ENCODE results near the gene LCN12.

The LCN12 gene

DNA sequence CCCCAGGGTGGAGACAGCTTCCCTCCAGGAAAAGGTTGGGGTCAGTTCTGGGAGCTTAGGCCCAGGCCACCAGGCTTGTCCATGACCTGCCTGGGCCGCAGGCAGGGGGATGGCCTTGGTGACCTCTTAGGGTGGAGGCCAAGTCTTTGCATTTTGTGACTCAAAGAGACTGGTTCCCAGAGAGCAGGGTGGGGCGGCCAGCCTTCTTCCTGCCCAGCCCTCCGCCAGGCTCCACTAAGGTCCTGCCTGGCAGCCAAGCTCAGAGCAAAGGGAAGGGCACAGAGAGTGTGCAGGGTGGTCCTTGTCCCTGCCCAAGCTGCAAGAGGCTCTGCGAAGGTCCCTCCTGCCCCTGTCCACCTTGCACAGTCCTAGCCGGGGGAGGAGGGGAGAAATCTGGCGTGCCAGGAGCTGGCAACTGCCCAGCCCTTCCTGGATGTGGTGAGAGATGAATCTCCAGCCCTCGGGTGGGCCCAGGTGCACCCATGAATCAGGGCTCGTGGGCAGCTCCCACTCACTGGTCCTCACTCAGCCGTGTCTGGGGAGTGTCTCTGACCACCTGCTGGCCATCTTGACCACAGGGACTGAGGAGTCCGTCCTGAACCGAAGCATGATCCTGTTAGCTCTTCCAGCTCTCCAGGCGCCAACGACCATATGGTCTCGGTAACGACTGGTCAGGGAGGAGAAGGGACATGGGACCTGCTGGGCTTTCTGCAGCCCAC, 22.9 kb downstream of the LCN12 start:
- DNase-seq = no peak

DNA sequence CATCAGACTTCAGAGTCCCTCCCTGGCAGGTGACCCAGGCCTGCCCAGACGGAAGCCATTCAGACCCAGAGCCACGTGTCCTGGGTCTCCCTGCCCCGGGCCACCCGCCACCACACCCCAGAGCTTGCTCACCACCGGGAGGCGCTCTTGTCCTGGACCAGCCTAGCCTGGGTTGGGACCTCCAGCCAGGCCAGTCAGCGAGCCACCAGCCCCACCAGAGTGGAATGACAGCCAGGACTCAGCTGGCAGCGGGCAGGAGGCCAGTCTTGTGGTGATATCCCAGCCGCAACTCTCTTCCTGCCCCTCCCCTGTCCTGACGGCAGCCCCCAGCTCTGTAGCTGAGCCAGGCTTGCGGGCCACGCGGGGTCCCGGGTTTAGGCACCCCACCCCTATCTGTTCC, 23.6 kb downstream of the LCN12 start:
- DNase-seq = peak; percentile 43

DNA sequence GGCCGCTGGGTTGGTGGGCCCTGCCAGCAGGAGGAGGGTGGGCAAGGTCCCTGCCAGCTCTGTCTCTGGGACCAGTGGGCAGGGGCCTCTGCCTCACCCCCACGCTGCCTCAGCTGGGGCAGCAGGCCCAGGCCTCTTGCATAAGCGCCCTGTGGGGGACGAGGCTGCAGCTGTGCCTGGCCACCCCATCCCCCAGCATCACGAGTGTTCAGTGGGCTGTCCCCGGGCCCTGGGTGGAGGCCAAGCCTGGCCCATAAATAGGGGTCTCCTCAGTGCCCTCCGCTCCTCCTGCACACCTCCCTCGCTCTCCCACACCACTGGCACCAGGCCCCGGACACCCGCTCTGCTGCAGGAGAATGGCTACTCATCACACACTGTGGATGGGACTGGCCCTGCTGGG, 25.1 kb downstream of the LCN12 start, which contains the start of gene PTGDS:
TSS of gene PTGDS (plus strand) at position 282 of the 400 bp plus-strand sequence. CDS start at position 357, 75 bp downstream.
- no peak for DNase-seq

DNA sequence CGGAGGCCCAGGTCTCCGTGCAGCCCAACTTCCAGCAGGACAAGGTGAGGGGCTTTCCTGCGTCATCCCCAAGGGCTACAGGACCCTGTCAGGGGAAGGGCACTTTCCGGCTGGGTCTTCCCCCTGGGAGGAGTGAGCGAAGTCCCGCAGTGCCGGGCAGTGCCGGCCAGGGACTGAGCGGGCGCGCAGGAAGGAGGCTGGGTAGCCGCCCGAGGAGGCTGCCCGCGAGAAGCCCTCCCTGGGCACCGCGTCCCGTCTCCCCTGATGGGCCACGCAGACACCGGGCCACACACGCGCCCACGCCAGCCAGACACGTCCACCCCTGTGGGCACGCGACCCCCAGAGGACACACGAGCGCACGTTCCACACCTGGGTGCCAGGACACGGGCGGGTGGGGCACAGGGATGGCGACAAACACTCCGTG, 25.6 kb downstream of the LCN12 start:
- DNase-seq = no peak

DNA sequence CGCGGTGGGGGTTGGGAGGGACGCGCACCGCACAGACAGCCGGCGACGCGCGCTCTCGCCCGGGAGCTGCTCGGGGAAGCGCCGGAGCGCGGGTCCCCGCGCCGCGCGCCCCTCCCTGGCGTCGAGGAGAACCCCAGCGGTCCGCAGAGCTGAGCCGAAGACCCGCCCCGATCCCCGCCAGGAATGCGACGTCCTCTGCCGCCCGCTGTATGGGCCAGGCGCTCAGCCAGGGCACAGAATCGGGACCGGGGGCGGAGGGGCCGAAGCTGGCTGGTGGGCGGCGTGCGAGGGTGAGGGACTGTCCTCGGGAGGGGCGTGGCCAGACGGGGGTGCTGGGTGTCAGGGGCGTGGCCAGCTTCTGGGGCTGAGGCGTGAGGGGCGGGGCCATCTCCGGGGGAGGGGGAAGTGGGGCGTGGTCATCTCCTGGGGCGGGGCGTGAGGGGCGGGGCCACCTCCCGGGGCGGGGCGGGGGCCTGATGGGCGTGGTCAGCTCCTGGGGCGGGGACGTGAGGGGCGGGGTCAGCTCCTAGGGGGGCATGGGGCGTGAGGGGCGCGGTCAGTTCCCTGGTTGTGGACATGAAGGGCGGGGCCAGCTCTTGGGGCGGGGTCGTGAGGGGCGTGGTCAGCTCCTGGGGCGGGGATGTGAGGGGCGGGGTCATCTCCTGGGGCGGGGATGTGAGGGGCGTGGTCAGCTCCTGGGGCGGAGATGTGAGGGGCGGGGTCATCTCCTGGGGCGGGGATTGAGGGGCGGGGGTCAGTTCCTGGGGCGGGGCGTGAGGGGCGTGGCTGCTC, 26.2 kb downstream of the LCN12 start:
- peak; percentile 75 for DNase-seq

DNA sequence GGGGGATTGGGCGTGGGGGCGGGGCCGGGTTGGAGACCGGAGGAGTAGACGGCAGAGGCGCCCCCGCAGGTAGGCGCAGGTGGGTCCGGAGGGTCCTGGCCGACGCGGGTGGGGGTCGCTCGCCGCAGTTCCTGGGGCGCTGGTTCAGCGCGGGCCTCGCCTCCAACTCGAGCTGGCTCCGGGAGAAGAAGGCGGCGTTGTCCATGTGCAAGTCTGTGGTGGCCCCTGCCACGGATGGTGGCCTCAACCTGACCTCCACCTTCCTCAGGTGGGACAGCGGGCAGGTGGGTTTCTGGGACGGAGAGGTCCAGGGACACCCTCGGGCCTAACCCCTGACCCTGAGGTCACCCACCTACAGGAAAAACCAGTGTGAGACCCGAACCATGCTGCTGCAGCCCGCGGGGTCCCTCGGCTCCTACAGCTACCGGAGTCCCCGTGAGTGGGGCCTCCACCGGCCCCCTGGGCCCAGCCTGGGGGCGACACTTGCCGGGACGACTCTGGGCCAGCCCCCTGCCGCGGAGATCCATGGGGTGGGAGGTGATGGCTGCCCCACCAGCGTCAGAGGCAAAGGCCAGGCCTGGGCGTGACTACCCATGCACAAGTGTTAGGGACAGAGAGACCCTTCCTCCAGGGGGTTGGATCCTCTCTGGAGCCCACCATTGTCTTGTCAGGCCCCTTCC, 26.9 kb downstream of the LCN12 start:
- DNase-seq = no peak

DNA sequence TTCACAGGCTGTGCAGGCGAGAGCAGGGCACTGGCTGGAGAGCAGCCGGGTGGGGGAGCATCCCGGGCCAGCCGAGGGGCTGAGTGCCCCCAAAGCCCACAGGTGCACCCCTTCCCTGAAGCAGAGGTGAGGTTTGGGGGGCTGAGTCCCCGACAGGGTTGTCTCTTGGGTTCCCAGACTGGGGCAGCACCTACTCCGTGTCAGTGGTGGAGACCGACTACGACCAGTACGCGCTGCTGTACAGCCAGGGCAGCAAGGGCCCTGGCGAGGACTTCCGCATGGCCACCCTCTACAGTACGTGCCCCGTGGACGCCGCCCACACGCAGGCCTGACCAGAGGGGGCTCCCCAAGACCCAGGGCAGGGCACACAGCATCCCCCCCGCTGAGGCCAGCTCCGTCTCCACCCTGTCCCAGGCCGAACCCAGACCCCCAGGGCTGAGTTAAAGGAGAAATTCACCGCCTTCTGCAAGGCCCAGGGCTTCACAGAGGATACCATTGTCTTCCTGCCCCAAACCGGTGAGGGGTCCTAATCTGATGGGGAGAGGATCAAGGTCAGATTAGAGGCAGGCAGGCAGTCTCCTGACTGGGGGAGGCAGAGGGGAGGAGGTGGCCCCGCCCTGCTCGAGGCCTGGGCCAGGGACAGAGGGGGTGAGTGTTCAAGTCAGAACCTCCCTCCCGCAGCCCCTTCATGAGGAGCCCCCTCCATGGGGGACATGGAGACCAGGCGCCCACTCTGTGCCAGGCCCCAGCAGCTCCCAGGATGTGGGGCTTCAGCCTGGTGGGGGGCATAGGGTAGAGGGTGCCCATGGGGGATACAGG, 27.9 kb downstream of the LCN12 start:
- DNase-seq = no peak

DNA sequence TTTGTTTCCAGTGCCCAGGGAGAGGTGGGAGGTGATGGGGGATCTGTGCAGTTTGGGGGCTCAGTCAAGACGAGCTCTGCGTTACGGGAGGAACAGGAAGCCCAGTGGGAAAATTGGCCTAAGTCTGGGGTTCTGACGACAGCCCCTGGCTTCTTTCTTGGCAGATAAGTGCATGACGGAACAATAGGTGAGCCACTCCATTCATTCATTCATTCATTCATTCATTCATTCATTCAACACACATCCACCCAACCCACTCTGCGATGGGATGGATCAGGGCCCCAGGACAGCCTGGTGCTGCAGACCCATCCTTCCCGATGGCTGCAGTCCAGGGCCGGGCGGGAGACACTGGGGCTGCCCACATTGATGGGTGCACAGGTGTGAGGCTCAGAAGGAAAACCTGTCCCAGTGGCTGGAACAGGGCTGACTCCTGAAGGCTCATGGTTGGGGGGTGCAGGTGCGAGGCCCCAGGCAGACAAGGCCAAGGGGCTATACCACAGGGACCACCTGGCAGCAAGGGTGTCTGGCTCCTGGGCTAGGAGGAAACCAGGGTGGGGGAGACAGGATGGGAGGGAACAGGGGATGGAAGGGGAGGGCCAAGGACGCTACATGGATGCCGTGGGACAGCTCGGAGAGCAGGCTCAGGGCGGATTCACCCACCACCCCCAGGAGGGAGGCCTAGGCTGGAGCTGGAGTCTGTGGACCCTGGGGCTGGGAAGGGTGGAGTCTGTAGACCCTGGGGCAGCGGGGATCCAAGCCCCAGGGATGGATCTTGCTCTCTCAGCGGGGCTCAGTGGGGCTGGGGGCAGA, 28.8 kb downstream of the LCN12 start:
- no peak for DNase-seq

DNA sequence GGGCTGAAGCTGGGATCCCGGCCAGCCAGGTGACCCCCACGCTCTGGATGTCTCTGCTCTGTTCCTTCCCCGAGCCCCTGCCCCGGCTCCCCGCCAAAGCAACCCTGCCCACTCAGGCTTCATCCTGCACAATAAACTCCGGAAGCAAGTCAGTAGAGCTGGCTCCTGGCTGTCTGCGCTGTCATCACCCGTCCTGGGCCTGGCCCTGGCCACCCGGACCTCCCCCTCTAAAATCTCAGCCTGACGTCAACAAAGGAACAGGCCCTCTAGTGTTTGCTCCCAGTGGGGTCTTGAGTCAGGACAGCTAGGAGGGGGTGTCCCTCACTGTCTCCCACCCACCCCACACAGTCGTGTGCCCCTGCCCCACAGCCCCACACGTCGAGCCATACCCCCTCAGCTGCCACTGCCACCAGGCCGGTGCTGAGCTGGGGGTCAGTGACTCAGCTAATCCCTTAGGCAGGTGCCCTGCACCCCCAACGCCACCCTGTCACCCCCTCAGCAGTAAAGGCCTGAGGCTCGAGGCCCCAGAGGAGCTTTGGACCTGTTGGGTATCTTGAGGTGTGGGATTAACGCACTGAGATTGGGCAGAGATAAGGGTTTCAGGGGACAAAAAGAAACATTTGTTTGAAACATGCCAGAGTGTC, 29.6 kb downstream of the LCN12 start:
- DNase-seq = no peak

DNA sequence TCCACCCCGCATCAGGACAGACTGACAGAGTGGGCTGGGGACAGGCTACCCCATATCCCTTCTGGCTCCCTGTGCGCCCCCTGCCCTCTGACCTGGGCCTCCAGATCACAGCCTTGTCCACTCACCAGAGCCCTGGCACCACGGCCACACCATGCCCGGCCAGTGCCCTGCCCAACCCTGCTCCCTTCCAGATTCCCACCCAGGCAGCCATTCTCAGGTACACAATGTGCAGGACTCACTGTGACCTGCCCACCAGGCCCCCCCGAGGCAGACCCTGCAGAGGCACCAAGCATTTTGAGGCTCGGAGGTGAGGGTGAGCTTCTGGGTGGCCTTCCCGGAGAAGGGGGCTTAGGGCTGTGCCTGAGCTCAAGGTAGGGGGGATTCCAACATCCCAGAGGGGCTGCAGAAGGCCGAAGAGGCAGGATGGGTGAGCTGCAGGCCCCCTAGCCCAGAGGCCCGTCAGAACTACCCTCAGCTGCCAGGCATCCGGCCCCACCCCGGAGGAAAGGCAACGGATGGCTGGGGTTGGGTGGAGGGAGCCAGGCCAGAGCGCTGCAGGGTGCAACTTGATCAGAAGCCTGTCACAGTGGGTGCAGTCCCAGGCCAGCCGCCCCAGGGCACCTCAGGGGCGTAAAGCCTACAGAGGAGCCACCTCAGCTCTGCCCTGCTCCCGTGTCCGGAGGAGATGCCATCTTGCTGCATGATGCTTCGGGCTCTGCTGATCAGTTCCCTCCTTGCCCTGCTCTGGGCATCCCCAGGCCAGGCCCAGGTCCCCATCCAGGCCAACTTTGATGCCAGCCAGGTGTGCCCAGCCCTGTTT, 30.4 kb downstream of the LCN12 start, which contains the start of gene LCNL1:
TSS of gene LCNL1 (plus strand) at position 762 of the 820 bp plus-strand sequence. CDS start 594 bp downstream, outside the sequence.
- no peak for DNase-seq

DNA sequence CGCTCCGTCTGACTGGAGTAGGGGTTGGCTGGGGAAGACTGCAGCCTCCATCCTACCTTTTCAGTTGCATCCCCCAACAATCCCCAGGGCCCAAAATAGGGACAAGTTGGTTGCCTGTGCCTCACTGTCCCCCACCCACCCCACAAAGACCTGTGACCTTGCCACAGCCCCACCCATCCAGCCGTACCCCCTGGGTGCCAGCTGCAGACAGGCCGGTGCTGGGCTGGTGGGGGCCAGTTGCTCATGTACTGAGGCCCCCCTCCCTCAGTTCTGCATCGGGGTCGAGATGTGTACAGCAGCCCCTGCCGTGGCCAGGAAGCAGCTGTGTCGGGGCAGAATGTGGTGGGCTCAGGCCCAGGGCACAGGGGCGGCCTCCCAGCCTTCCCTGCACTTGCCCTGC, 31.1 kb downstream of the LCN12 start:
- no peak for DNase-seq

DNA sequence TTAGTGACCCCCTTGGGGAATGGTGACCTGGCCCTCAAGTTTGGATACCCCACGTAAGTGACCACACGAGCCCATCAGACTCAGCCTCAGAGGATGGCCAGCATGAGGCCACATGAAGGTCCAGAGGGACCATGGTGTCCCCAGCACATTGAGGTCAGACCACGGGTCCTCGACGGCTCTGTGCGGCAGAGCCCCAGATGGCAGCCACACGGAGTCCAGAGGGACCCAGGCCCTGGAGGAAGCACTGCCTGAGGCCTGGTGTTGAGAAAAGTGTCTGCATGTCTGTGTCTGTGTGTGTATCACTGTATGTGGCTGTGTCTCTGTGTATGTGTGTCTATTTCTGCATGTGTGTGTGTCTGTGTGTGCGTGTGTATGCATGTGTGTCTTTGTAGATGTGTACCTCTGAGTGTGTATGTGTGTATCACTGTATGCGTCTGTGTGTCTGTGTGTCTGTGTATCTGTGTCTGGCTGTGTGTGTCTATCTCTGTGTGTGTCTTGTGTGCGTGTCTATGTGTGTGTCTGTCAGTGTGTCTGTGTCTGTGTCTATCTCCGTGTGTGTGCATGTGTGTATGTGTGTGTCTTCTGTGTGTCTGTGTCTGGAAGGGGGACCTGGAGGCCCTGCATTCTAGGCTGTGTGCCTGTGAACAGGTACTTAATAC, 31.7 kb downstream of the LCN12 start:
- no peak for DNase-seq

DNA sequence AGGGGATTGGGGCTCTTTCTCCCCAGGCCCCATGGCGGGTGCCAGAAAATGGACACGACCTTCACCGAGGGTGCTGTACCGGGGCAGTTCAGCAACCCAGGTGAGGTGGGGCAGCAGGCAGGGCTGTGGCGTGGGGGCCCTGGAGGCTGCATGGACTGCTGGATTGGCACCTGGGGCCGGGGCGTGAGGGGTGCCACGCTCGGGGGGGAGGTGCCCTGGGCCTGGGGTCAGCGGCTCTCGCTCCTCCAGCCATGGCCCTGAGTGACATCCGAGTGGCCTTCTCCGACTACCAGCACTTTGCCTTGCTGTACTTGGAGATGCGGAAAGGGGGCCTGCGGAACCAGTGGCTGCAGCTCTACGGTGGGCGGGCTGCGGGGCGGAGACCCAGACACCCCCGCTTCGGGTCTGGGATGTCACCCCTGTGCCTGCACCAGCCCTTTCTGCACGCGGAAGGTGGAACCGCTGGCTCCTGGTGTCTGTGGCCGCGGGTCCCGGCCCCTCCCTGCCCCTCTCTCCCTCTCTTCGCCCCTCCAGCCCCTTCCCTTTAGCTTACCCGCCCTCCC, 32.5 kb downstream of the LCN12 start:
- no peak for DNase-seq

DNA sequence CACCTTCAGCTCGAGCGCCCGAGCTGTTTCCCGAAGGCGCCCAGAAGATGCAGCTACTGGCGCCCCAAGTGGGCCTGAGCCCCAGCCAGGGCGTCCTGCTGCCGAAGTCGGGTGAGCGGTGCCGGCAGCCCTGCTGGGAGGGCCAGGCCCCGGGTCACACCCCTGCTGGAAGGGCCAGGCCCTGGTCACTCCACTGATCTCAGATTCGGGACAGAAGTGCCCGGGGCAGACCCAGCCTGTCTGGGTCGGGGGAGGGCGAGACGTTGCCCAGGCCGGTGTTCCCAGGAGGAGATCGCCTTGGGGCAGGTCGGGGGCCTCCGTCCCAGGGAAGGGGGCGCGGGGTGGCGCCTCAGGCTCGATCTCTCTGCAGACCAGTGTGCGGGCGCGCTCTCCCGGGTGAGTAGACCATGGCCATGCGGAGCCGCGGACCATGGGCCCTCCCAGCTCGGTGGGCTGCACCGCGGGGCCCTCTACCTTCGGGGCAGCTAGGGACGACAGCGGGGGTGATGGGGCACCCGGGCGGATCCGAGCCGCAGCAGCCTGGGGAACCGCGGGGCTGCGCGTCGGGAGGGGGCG, 33.0 kb downstream of the LCN12 start:
- no peak for DNase-seq

DNA sequence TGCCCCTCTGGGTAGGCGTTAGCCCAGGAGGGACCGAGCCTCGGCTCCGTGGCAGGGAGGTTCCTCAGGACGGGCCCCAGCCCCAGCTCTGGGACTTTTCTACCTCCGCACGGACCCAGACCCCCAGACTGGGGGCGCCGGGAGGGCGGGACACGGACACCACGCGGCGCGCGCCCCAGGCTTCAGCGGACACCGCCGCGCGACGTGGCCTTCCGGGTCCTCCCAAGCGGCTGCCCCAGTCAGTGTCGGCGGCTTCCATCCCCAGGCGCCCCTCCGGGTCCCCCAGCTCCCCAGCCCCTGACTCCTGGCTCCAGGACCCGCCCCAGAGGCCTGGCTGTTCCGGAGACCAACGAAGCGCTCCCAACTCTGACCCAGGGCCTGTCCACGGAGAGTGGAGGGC, 33.8 kb downstream of the LCN12 start:
- no peak for DNase-seq

DNA sequence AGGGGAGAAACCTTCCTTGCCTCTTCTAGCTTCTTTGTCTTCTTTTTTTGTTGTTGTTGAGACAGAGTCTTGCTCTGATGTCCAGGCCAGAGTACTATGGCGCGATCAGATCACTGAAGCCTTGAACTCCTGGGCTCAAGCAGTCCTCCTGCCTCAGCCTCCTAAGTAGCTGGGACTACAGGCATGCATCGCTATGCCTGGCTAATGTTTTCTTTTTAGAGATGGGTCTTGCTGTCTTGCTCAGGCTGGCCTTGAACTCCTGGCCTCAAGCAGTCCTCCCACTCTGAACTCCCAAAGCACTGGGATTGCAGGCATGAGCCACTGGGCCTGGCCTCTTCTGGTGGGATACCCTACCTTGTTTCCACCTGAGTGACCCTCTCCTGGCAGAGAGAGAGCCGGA, 36.8 kb downstream of the LCN12 start:
- no peak for DNase-seq

DNA sequence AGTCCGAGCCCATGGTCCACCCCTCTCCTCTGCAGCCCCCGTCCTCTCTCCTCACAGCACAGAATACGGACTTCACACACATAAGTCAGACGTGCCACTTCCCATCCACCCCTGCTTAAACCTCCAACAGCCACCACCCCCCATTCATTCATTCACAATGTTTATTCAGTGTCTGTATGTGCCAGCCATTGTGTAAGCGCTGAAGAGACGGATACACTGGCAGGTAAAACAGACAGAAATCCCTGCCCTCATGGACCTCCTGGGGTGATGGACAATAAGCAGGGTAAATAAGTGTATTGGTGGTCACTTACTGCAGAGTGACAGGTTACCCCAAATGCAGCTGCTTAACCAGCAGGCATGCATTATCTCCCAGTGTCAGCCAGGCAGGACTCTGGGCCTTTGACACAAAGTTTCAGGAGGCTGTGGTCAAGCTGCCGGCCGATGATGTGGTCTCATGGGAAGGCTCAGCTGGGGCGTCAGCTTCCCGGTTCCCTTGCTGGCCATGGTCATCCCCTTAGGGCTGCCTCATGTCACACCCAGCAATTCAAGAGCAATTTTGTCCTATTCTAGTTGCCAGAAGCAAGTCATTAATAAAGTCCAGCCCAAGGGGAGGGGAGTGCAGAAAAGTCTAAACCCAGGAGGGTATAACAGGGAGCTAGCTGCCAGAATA, 38.3 kb downstream of the LCN12 start:
- no peak for DNase-seq
